Transverse colon (tissue), 3 donors: ENCODE measurements around the gene ADGRA3.

Experiments used
- POLR2A ChIP-seq: fragments of 450-650 bp; IDR thresholded peaks from one replicate; pipeline ENCODE4 v1.6.1; 2016; ENCODE audit warnings: antibody characterized with exemption, mild to moderate bottlenecking, moderate library complexity
- TF ChIP-seq, protein P1 (sequence below), 5 experiments: fragments of 200-600 bp in 3 of 5; fragments of 450-650 bp in 2 of 5; sonication (generic) in 3 of 5; IDR thresholded peaks; 1 replicate in 2 of 5; 2 replicates in 3 of 5; pipeline ENCODE4 v1.5.1; 2016 to 2017; ENCODE audit warnings: antibody characterized with exemption in 5 of 5, inconsistent platforms in 3 of 5, mild to moderate bottlenecking in 2 of 5, moderate library complexity in 1 of 5

DNA sequence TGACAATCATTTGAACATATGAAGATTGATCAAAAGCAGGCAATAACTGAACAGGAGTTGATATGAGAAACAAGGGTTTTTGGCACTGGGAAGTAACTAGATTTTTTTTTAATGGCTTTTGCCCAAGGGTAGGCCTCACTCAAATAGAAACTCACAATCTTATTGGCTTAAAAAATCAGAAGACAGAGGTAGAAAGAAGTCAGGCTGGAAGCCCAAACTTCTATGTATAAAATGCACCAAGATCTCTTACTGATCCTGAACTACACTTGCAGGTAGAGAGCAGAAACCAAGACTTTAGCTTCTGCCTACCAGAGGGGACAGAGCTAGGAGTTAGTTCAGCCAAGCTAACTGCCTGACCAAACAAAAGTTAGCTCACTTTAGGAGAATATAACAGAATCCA, 74.9 kb downstream of the ADGRA3 start:
- TF ChIP-seq, protein P1, sequence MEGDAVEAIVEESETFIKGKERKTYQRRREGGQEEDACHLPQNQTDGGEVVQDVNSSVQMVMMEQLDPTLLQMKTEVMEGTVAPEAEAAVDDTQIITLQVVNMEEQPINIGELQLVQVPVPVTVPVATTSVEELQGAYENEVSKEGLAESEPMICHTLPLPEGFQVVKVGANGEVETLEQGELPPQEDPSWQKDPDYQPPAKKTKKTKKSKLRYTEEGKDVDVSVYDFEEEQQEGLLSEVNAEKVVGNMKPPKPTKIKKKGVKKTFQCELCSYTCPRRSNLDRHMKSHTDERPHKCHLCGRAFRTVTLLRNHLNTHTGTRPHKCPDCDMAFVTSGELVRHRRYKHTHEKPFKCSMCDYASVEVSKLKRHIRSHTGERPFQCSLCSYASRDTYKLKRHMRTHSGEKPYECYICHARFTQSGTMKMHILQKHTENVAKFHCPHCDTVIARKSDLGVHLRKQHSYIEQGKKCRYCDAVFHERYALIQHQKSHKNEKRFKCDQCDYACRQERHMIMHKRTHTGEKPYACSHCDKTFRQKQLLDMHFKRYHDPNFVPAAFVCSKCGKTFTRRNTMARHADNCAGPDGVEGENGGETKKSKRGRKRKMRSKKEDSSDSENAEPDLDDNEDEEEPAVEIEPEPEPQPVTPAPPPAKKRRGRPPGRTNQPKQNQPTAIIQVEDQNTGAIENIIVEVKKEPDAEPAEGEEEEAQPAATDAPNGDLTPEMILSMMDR (IDR thresholded peaks at IDR 0.05), result no peak
- TF ChIP-seq POLR2A, result no peak
